GM18517 (cell line): ENCODE results near the gene RAI1.

Experiments used
- ATAC-seq: cut with Tn5 transposase; IDR thresholded peaks from one replicate; pipeline ENCODE4 v1.9.1; 2021; ENCODE audit warnings: mild to moderate bottlenecking, moderate library complexity; ENCODE audit not compliant: unreplicated experiment

The RAI1 gene

DNA sequence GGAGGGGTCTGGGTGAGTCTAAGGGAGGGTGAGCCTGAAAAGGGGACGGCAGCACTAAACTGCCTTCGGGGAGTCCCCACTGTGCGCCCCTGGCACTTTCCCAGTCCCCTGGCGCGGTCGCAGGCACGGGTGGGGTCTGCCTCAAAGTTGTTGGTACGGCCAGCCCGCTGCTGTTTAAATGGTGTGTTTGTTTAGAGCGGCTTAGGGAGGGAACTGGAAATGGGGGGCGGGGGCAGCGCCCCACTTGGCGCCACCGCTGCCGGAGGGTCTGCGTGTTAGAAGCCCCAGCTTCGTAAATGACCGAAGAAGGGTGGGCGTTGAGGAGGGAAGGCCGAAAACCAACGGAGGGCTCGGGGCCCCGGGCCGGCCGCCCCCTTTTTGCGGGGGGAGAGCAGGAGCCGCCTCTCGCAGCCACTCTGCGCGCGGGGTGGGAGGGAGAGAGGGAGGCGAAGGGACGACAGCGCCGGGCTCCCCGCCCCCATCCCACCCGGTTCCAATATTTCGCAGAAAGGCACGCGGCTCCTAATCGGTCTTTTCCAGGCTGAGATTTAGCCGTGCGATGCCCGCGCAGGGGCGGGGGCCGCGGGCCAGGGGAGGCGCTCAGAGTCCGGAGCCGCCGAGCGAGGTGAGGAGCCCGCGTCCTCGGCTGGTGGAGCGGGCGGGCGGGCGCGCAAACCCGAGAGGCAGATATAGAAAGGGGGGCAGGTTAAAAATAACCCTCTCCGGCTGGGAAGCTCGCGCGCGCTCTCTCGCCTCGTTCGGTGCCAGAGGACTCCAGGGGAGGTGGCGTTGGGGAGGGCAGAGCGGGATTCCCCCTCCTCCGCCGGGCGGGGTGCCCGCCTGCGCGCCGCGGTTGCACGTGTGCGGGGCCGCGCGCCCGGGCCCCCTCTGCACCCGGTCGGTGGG is 100.6 kb downstream of the RAI1 start:
- ATAC-seq: no peak

DNA sequence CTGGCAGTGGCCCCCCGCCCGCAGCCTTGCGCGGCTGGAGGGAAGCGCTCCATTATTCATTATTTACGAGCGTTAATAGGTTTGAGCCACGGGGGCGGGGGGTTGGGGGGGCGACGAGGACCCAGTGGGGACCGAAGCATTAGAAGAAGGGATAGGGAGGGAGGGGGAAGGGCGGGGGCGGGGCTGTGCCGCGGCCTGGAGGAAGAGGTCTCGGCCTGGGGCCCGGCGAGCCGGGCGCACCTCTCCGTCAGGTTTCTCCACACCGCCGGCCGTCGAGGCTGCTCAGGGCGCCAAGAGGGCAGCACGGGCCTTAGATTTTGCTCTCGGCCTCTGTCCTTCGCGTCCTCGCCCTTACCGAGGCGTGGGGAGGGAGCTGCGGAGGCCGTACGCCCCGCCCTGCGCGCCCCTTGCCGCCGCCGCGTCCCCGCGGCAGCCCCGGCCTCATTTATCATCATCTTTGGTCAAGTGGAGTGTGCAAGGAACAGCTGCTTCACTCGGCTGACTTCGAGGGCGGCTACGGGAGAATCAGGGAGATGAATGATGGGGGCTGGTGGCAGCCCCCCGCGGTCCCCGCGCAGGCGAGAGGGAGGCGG is 101.4 kb downstream of the RAI1 start:
- no peak for ATAC-seq

DNA sequence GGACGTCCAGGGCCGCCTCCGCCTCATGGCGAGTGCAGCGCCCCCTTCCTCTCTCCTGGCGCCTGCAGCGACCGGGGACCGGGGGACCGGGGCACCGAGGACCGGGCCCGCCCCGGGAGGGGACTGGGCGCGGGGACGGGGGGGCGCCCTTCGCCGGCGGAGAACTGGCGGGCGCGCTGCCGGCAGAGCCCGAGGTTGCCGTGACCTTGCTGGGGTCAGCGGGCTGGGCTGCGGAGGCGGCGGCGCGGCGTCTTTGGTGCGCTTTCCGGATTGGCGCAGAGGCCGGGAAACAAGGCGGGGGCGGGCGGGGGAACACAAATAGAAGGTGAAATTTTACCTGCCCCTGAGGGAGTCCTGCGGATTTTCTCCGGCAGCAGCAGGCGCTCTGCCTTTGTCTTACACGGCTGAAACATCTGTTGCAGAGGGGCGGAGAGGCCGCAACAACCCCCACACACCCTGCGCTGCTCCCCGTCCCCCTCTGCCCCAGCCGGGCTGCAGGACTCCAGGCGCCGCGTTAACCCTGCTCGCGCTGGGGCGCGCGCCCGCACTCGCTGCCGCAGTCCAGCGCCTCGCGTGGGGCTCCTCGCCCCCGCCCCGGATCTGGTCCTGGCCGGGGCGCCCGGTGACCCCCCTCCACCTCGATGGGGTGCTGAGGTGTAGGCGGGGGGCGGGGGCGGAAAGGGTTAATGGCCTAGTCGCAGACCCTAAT is 102.0 kb downstream of the RAI1 start:
- ATAC-seq: no peak

DNA sequence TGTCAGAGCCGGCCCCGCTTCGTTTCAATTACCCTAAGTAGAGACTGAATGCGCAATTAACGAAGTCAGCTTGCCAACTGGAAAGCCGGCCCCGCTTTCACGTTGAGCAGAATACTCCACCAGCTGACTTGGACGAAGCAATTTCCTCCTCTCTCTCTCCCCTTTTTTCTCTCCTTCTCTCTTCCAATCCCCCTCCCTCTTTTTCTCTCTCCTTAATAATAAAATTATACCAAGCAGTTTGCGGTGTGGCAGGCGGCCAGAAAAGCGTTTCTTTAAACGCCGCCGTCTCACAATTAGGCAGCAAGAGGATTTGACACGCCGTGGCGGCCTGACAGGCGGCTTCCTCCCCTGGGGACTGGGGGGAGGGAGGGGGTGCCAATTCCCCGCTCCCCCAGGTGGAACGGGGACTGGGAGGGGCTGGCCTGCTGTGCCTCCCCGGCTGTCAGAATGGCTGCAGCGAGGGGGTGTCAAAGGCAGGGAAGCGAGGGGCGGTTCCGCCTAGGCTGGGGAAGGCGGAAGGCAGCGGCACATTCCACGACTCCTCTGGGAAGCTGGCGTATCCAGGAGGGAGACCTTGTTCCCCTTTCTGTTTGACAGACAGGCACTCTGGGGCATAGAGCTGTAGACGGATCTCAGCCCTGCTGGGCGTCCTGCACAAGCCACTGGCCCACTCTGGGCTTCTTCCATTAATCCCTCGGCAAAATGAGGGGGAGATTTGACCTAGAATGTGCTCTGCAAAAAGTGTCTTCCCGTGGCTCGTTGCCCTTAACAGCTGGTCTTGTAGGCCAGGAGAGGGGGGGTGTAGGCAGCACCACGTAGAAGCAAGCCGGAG is 102.8 kb downstream of the RAI1 start:
- no peak for ATAC-seq

DNA sequence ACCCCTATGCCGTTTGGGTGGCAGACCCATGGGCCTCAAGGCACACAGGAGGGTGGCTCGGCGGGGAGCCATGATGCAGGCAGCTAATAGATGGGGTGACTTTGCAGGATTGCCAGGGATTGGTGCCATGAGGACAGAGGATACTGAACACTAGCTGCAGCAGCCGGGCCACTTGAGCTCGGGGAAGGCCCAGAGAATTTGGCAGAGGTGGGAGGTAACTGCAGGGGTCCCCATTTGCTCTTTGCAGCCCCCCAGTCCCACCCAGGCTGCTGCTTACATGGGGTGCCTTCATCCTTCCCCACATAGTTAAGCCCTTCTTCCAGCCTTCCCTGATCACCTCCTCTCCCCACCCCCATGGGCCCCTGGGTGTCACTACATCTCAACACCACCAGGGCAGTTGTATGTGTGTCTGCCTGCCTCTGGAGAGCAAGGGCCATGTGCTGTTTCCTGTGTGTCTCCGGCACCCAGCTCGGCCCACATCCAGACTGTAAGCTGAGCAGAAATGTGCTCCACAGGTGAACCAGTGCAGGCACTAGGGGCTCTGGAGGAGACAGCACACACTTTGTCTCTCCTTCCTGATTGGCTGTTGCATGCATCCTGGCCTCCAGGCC is 103.5 kb downstream of the RAI1 start:
- ATAC-seq: no peak

DNA sequence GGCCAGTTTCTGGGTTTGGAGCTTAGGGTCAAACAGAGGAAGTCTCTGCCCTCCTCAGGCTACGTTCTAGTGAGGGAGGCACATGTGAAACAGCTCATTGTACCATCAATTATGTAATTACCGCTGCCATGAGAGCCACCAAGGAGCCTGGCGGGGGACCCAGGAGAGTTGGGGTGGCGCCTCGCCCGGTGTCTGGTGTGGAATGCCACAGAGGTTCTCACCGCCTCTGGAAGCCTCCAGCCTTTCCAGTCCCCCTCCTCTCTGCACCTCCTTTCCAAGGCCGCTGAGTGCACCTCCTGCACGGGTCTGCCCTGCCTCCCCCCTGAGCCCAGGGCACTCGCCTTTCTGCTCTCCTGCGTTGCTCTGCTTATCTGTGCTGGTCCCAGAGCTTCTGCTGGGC is 104.1 kb downstream of the RAI1 start:
- ATAC-seq: no peak

DNA sequence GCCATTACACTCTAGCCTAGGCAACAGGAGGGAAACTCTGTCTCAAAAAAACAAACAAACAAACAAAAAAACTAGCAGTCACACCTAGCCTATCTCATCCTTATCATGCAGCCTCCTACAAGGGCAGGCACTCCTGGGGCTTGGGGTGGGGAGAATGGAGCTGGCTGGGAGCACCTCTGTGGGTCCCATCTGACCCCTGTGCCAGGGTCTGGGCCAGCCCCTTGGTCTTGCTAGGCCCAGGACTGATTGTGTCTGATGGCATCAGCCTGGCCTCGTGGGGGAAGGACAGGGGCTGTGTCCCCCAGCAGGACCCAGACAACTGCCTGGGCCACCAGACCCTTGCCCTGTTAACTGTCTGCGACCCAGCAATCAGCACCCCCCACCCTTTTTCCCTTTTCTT is 105.7 kb downstream of the RAI1 start:
- ATAC-seq: no peak

DNA sequence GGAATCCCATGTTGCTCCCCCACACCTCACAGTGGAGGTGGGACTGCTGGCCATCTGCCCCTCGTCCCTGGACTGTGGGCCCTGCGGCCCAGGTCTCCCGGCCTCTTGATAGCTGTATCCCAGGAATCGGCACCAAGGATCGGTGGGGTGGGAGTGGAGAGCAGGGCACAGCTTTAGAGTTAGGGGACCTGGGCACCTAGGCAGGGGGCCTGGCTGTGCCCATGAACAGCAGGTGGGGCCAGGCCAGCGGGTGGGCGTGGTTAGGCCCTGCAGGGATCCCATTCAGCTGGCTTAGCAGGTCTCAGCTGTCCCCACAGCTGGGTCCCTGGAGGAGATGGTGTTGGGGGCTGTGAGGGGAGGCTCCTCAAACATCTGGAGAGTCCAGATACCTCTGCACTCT is 106.3 kb downstream of the RAI1 start:
- ATAC-seq: no peak

DNA sequence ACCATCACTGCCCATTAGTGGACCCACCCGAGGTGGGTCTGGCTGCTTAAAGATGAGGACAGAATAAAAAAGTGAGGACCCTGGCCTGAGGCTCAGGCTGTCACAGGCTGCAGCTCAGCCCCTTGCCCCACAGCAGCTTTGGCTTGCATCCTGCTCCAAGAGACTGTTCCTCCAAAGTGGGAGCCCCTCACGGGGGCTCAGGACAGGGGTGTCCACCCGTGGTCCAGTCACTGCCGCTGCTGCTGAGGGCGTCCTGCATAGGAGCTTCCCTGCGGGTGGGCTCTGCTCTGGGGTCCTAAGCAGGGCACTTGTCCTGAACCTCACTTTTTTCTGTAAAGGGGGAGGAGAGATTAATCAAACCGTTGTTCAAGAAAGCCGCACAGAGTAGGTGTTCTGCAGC is 107.7 kb downstream of the RAI1 start:
- no peak for ATAC-seq

DNA sequence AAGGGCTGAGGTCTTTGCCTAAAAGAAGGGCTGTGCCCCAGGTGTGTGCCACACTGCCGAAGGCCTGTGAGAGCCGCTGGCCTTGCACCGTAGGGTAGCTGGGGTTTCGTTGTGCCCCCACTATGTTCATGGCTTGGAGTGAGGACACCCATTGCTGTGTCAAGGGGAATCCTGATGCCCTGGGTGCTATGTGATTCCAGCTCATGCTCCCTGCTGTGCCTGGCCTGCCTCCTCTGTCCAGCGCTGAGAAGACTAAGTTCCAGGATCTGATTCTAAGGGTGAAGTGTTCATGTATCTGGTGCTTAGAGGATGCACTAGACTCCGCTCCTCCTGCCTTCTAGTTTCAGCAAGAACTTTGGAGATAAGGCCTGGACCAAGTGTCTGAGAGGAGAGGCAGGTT is 108.2 kb downstream of the RAI1 start:
- ATAC-seq: no peak

DNA sequence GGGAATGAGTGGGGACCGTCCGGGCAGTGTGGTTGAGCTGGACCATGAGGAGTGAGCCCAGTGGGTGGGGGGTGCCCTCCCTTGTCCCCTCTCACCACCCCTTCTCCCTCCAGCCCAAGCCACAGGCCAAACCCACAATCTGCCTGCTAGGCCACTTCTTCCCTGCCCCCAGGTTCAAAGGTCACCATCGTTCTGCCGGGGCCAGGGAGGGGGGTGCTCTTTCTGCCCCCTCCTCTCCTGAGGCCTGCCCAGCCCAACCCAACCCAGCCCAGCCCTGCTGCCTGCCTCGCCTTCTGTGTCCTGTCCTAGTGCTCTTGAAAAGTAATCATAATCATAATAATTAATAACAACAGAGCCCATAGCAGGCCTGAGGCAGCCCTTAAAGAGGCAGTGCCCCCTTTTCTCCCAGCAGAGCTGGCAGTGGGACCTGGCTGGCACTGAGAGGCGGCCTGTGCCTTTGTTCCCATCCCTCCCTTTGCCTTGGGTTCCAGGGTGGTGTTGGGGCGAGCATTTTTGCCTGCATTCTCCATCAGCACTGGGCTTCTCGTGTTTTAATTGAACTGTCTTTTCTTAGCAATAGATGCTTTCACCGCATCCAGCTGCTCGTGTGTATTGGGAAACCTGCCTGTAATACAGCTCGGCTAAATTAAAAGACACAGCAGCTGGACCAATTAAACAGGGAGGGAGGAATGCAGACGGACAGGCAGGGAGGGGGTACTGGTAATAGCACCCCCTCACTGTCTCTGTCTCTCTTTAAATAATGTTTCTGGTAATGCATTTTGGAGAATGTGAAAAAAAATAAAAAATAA is 108.8 kb downstream of the RAI1 start:
- ATAC-seq: no peak

DNA sequence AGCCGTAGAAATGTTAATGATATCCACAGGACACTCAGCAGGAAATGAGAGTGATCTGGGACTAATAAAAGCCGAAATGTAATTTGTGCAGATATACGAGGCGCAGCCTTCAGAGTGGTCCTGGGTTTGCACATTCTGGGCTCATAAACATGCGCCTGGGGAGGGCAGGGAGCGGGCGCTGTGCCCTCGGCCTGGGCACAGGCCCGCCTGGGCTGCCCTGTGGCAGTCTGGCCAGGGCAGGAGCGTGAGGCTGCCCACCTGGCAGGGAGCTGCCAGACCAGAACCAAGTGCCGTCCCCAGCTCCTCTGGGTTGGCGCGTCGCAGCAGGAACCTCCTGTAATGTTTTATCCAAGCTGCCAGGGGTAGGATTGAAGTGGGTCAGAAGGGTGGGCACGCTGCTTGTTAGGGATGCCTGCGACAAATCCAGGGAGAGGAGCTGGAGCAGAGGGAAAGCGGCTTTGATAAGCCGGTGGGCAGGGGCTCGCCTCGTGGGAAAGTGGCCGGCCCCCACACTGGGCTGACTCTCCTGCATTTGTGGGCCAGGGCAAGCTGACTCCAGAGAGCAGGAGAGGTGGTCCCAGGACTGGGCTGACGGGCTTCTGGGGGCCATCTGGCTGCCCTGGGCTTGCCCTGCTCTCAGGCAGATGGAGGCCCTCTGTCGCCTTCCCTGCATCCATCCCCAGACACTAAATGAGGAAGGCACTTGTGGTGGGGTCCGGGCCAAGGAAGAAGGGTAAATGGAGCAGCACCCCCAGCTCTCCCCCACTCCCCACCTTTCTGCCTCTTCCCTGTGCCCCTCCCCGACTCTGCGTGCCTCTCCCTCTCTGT is 109.6 kb downstream of the RAI1 start:
- ATAC-seq: no peak

DNA sequence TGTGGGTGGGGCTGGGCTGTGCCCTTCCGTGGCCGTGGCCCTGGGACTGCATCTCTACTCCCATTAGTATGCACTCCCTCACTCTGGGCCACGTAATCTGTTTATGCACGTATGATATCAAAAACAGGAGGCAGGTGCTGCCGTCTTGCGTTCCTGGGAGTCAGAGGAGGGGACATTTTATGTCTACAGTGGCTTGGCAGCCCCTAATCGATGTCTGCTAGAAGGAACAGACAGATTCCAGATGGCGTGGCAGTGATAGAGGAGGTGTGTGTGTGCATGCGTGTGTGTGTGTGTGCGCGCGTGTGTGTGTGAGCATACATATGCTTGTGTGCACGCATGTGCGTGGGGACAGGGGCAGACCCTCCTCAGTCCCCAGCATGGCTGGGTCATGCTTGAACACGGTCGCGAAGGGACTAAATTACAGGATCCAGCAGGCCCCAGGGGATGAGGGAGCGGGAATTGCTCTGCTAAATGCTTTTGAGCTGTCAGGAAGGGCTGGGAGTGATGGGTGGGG is 110.8 kb downstream of the RAI1 start:
- ATAC-seq: no peak

DNA sequence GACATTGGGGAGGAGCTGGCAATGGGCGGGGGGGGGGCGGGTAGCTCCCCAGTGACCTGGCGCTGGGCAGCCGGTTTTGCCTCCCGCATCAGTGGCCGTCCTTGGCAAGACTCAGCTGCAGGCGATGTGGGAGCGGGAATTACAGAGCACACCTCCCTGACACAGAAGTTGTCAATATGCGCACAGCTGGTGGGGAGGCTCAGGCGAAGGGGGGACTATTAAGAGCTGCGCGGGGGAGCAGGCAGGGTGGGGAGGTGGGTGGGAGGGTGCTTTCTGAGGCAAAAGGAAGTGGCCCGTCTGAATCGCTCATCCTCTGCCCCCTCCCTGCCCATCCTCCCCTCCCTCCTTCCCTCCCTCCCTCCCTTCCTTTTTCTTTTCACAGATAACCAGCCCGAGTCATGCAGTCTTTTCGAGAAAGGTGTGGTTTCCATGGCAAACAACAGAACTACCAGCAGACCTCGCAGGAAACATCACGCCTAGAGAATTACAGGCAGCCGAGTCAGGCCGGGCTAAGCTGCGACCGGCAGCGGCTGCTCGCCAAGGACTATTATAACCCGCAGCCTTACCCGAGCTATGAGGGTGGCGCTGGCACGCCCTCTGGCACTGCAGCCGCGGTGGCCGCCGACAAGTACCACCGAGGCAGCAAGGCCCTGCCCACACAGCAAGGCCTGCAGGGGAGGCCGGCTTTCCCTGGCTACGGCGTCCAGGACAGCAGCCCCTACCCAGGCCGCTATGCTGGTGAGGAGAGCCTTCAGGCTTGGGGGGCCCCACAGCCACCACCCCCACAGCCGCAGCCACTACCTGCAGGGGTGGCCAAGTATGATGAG is 111.5 kb downstream of the RAI1 start:
- ATAC-seq: no peak

DNA sequence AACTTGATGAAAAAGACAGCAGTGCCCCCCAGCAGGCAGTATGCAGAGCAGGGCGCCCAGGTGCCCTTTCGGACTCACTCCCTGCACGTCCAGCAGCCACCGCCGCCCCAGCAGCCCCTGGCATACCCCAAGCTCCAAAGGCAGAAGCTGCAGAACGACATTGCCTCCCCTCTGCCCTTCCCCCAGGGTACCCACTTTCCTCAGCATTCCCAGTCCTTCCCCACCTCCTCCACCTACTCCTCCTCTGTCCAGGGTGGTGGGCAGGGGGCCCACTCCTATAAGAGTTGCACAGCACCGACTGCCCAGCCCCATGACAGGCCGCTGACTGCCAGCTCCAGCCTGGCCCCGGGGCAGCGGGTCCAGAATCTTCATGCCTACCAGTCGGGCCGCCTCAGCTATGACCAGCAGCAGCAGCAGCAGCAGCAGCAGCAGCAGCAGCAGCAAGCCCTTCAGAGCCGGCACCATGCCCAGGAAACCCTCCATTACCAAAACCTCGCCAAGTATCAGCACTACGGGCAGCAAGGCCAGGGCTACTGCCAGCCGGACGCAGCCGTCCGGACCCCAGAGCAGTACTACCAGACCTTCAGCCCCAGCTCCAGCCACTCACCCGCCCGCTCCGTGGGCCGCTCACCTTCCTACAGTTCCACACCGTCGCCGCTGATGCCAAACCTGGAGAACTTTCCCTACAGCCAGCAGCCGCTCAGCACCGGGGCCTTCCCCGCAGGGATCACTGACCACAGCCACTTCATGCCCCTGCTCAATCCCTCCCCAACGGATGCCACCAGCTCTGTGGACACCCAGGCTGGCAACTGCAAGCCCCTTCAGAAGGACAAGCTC is 112.3 kb downstream of the RAI1 start:
- no peak for ATAC-seq

DNA sequence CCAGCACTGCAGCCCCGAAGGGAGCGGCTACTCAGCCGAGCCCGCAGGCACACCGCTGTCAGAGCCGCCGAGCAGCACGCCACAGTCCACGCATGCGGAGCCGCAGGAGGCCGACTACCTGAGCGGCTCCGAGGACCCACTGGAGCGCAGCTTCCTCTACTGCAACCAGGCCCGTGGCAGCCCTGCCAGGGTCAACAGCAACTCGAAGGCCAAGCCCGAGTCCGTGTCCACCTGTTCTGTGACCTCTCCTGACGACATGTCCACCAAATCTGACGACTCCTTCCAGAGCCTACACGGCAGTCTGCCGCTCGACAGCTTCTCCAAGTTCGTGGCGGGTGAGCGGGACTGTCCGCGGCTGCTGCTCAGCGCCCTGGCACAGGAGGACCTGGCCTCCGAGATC is 113.1 kb downstream of the RAI1 start:
- no peak for ATAC-seq

DNA sequence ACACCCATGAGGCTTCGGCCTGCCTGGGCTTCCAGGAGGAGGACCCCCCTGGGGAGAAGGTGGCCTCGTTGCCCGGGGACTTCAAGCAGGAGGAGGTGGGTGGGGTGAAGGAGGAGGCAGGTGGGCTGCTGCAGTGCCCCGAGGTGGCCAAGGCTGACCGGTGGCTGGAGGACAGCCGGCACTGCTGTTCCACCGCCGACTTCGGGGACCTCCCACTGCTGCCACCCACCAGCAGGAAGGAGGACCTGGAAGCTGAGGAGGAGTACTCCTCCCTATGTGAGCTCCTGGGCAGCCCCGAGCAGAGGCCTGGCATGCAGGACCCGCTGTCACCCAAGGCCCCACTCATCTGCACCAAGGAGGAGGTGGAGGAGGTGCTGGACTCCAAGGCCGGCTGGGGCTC is 114.0 kb downstream of the RAI1 start:
- ATAC-seq: no peak
